Measurements from ENCODE around the gene RPL29.

Gene RPL29

GRCh38 chr3:51983578-51984268 is 12.0 kb downstream of the RPL29 start:
- DNase-seq (ENCODE audit: low read depth, low spot score) = no peak

GRCh38 chr3:51982838-51983577 is 12.7 kb downstream of the RPL29 start, which contains the start of gene ACY1:
Gene ACY1, plus strand, starts transcription at chr3:51983535. Its CDS starts 530 bp downstream, at chr3:51984065.
- DNase-seq (ENCODE audit: low read depth, low spot score) = peak; percentile 94

- peak; percentile 55 for DNase-seq (ENCODE audit: low read depth, low spot score)
Measured at GRCh38 chr3:51982352-51982837, 13.3 kb downstream of the RPL29 start.

DNA sequence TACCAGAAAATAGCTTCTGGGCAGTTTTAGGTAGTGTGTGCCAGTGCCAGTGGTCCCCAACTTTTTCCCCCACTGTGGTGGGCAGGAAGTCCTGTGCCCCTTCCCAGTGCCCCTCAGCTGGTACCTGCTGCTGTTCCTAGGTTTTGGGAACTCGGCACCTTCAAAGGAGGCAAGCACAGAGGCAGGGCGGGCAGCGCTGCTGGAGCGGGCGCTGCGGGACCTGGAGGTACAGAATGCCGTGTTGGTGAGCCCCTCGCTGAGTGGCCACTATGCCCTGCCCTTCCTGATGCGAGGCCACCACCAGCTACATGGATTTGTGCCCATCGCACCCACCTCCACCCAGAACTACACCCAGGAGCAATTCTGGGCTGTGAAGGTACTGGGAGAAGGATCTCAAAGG is 15.4 kb downstream of the RPL29 start:
- DNase-seq (ENCODE audit: low read depth, low spot score) = no peak

- DNase-seq (ENCODE audit: low read depth, low spot score) = no peak
Measured at GRCh38 chr3:51978143-51978502, 17.6 kb downstream of the RPL29 start.

DNA sequence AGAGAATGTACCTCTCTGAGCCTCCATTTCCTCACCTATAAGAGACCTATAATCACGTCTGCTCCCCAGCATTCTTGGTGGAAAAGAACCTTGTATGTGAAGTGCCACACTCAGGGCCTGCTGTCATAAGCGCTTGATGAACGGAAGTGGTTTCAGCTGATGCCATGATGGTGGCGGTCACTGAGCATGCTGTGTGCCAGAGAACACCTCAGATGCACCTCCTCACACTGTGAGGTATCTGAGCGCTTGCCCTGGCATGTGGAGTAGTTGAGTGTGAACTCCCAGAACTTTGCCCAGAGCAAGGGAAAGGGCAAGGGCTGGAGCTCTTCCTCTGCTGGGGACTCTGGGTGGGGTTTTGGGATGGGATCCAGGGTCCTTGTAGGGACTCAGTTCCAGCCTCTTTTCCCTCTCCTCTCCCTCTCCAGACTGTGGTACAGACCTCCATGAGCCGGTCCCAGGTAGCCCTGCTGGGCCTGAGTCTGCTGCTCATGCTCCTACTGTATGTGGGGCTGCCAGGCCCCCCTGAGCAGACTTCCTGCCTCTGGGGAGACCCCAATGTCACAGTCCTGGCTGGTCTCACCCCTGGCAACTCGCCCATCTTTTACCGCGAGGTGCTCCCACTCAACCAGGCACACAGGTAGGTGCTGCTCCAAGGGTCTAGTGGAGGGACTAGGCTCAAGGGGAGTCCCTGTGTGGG is 18.1 kb downstream of the RPL29 start:
- no peak for DNase-seq (ENCODE audit: low read depth, low spot score)

GRCh38 chr3:51975852-51976549 is 19.7 kb downstream of the RPL29 start:
- DNase-seq (ENCODE audit: low read depth, low spot score) = peak; percentile 89

- peak; percentile 86 for DNase-seq (ENCODE audit: low read depth, low spot score)
Measured at GRCh38 chr3:51974963-51975851, 20.5 kb downstream of the RPL29 start, which contains the start of gene ABHD14A. Gene ABHD14A, plus strand, starts transcription at chr3:51975064. Its CDS starts 72 bp downstream, at chr3:51975136.

- DNase-seq (ENCODE audit: low read depth, low spot score) = no peak
Measured at GRCh38 chr3:51974277-51974962, 21.3 kb downstream of the RPL29 start.

- DNase-seq (ENCODE audit: low read depth, low spot score) = no peak
Measured at GRCh38 chr3:51971350-51971749, 24.3 kb downstream of the RPL29 start.

- DNase-seq (ENCODE audit: low read depth, low spot score) = no peak
Measured at GRCh38 chr3:51970606-51971300, 24.9 kb downstream of the RPL29 start.

DNA sequence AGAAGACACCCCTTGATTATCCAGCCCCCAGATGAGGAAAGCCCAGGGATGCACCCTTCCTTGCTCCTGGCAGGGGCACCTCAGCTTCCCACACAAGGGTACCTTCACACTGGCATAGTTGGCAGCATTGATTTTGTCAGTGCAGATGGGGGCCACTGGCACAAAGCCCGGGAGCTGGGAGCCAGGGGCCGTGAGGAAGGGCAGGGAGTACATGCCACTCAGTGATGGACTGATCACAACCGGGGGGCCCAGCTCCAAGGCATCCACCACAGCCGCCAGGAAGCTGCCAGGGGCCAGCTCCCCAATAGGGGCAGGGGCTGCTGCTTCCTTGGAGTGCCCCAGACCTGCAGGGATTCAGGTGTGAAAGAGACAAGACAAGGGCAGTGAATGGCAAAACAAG is 25.9 kb downstream of the RPL29 start:
- DNase-seq (ENCODE audit: low read depth, low spot score) = no peak

DNA sequence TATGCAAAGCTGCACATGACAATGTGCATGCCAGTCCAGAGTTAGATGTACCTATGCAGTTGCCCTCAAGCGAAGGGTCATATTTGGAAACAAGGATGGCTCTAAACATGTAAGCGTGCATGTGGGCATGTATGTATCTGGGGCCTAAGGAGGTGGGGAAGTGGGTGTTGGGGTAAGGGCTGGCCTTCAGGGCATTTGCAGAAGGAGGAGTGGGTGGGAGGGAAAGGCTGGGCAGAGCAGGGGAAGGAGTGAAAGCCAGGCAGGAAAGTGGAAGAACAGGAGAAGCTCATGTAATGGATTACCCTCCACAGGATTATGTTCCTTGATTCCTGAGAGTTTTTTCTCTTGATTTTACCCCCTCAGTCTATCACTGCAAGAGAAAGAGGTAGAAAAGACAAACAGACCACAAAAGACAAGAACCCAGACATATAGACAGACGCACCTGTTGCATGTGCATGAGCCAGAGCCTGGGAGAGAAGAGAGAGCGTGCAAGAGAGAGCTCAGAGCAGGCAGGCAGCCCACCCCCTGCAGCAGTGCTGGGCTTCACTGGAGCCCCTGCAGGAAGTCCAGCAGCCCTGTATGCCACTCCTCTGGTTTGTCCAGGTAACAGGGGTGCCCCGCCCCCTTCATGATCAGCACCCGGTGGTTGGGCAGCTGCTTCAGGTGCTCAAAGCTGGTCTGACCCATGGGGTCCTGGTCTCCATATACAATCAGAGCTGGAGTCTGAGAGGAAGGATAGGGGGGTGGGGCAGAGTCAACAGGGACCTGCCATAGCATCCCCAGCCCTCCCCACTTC is 26.6 kb downstream of the RPL29 start:
- DNase-seq (ENCODE audit: low read depth, low spot score) = no peak

DNA sequence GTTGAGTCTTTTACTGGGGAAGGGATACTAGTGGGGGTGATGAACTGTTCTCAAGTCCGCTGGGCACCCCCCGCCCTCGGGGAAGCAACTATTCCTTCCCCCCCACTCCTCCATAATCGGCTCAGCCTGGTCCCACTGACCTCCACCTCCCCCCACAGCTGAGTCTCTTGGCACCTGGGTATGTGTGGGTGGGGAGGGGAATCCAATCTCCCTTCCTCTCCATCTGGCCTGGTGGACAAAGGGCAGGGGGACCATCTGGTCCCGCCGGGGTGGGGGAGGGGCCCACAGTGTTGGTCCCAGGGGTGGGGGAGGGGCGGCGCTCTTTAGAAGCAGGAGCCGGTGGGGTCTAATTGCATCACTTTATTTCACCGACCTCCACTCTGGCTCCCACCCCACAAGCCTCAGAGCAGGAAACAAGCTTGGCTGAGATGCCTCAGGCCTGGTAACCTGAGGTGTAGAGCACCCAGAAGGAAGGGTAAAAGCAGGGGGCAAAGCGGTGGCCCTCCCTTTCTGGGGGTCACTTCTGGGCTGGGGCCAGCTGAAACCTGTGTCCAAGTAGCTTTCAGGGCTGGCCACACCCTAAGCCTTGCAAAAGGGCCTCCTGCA is 27.4 kb downstream of the RPL29 start:
- DNase-seq (ENCODE audit: low read depth, low spot score) = no peak

DNA sequence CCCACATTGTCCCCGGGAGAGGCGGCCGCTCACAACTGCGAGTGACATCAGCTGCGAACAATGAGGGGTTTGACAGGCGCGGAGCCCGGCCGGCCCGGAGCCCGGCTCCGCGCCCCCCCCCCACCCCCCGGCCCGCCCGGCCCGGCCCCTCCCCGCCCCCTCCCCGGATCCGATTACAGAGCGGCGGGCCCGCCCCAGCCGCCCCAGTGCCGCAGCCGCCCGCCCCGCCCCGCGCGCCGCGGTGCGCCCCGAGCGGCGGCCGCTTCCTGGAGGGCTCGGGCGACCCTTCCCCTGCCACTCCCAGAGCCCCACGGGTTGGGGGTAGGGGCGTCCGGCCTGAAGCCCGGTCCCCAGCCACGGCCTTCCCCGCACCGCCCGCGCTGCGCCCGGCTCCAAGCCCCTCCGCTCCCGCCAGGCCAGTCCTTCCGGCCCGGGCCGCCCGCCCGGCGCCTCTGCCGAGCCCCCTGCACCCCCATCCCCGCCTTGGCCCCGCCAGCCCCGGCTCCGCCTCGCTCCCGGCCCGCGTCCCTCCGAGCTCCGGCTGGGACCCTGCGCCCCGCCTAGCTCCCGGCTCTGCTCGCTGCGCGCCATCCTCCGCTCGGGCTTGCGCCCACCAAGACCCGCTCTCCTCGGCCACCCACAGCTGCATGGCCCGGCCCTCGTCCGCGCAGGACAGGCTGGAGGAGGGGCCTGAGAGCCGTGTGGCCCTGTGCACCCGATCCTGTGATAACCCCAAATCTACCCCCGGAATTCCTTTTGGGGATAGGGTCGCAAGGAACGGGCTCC is 28.1 kb downstream of the RPL29 start, which contains the start of gene PCBP4:
PCBP4 (minus strand) TSS at position 71 of the 786 bp plus-strand sequence. CDS start 6,214 bp downstream, outside the sequence.
- DNase-seq (ENCODE audit: low read depth, low spot score) = peak; percentile 80

DNA sequence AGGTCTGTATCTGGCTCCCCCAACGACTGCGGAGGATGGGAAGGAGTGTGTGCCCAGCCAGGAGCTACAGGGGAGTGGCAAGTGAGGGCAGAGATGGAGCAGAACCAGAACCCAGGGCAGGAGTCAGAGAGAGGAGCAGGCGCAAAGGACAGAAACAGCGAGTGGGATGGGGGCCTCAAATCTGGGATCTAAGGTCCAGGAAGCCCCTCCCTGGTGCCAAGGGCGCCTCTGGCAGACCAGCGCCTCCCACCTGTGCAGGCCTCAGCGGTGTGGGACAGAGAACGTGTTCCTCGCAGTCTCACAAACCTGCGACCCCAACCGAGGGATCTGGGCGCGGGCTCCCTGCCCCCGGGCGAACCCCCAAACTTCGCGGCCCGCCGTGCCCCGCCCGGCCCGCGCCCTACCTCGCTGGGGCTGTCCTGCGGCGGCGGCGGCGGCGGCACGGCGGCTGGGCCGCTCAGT is 28.7 kb downstream of the RPL29 start:
- DNase-seq (ENCODE audit: low read depth, low spot score) = no peak

- DNase-seq (ENCODE audit: low read depth, low spot score) = peak; percentile 25
Measured at GRCh38 chr3:51966486-51966885, 29.2 kb downstream of the RPL29 start.
